CD4-positive, alpha-beta memory T cell (primary cell): ENCODE measurements around the gene FHIT. TPM values are rescaled to one million over a fixed set of nuclear protein-coding genes. Genes with fewer than 3 reads are reported as not detected.

Experiments used
- CTCF ChIA-PET: fragments of 350-600 bp; sonication (Branson Sonifier 250); formaldehyde crosslinking; loops from one replicate; lab custom pipeline; 2021; ENCODE audit warnings: inconsistent platforms; ENCODE audit not compliant: partially characterized antibody; lab: Charles Lee
- POLR2A ChIA-PET: fragments of 350-600 bp; sonication (Branson Sonifier 250); formaldehyde crosslinking; loops from one replicate; lab custom pipeline; 2021; ENCODE audit not compliant: partially characterized antibody; lab: Charles Lee
- DNase-seq, 5 donors: peaks; one replicate each; pipeline versions ENCODE4 v3.0.0 to v3.0.0-alpha.2; 2020 to 2022; ENCODE audit warnings: mixed read lengths in 1 of 5
- H3K27ac ChIP-seq: one replicate; pipeline ENCODE4 v1.7.0; 2013; ENCODE audit warnings: low read depth, low read length
- H3K27me3 ChIP-seq: 2 replicates; pipeline ENCODE4 v1.7.0; 2013; ENCODE audit warnings: mild to moderate bottlenecking, low read length, moderate library complexity; ENCODE audit not compliant: insufficient read depth
- H3K36me3 ChIP-seq: 2 replicates; pipeline ENCODE4 v1.7.0; 2013; ENCODE audit warnings: mild to moderate bottlenecking, low read length, moderate library complexity; ENCODE audit not compliant: insufficient read depth
- H3K4me1 ChIP-seq: 2 replicates; pipeline ENCODE4 v1.7.0; 2013; ENCODE audit warnings: mild to moderate bottlenecking, low read length, moderate library complexity; ENCODE audit not compliant: insufficient read depth
- H3K4me3 ChIP-seq, 2 donors: one replicate each; pipeline ENCODE4 v1.7.0; 2013; ENCODE audit warnings: low read length in 2 of 2, mild to moderate bottlenecking in 1 of 2
- H3K9me3 ChIP-seq, 2 donors: one replicate each; pipeline ENCODE4 v1.7.0; 2013; ENCODE audit warnings: low read length in 2 of 2, control low read depth in 1 of 2; ENCODE audit not compliant: control insufficient read depth in 1 of 2
- H3K27ac Mint-ChIP-seq, 7 donors: one replicate each; pipeline ENCODE4 v1.8.0; 2020 to 2021; ENCODE audit warnings: mixed read lengths in 7 of 7, mild to moderate bottlenecking in 6 of 7, inconsistent platforms in 3 of 7, moderate library complexity in 3 of 7
- H3K27me3 Mint-ChIP-seq, 2 donors: one replicate each; pipeline ENCODE4 v1.8.0; 2020 to 2021; ENCODE audit warnings: mixed read lengths in 2 of 2
- H3K36me3 Mint-ChIP-seq, 2 donors: one replicate each; pipeline ENCODE4 v1.8.0; 2020 to 2021; ENCODE audit warnings: mixed read lengths in 2 of 2, inconsistent platforms in 1 of 2, mild to moderate bottlenecking in 1 of 2
- H3K4me1 Mint-ChIP-seq, 4 donors: one replicate each; pipeline ENCODE4 v1.8.0; 2020 to 2021; ENCODE audit warnings: mixed read lengths in 4 of 4, mild to moderate bottlenecking in 1 of 4
- H3K4me3 Mint-ChIP-seq, 8 donors: one replicate each; pipeline ENCODE4 v1.8.0; 2020 to 2021; ENCODE audit warnings: mixed read lengths in 8 of 8, mild to moderate bottlenecking in 7 of 8, moderate library complexity in 6 of 8, inconsistent platforms in 3 of 8
- H3K9me3 Mint-ChIP-seq, 8 donors: one replicate each; pipeline ENCODE4 v1.8.0; 2020 to 2021; ENCODE audit warnings: mixed read lengths in 8 of 8, mild to moderate bottlenecking in 5 of 8, inconsistent platforms in 3 of 8, moderate library complexity in 1 of 8
- intact Hi-C: fragments of 100-400 bp; cut with micrococcal nuclease; formaldehyde crosslinking; loops from one replicate; pipeline ENCODE4 v1.15.1; 2023
- polyA plus RNA-seq, 2 donors: library from polyadenylated mRNA; unstranded; fragments of 300-500 nt; fragmentation: Illumina TruSeq; gene quantifications; one replicate each; pipeline ENCODE4 v1.2.3, GENCODE V29; 2021
- total RNA-seq, 2 experiments: library from RNA; stranded (reverse); gene quantifications; one replicate each; pipeline ENCODE4 v1.2.3, GENCODE V29; 2021

The FHIT gene
- total and polyA plus RNA-seq, 4 experiments from 2014 or later: 8.5 to 58.7 (median 33.2) TPM

DNA sequence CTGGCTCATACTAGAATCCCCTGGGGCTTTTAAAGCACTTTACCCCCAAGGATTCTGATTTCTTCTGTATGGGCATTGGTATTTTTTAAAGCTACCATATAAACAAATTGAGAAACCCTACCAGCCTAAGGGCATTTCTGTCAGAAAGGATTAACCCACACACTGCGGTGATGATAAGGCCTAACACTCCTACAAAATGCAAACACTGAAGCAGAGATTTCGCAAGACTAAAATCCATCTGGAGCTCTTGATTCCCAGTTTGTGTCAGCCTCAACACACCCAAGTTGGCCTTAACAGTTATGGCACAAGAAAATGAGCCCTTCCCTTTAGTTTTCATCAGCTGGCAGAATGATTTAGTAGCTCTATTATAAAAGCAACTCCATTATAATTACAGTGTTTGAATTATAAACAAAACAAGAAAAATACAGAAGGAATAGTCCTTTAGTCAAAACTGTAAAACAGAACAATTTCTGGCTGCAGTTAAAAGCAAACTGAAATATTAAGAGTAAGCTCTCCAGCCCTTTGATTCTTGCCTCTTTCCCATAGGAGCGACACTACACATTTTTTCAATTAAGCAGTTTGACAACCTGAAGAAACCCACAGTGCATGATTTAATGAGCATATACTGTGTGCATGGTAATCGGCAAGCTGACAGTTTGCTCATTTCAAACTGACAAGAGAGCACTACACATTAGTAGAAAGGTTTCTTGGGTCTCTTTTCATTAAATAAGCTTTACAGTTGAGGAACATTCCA, 441.2 kb downstream of the FHIT start:
- H3K27me3 ChIP-seq: no peaks in the 10 kb centered on the region
- Mint-ChIP-seq H3K36me3 (no peaks in the 10 kb centered on the region), H3K9me3 (peaks cover 0 to 2% (median 0%) of the 10 kb centered on the region in 8 donors), H3K27ac (no peak overlapping the region), H3K4me1 (no peaks in the 10 kb centered on the region), H3K27me3 (no peaks in the 10 kb centered on the region), H3K4me3 (no peak overlapping the region)
- intact Hi-C loops: no loop called here
- no peak overlapping the region for H3K27ac ChIP-seq
- ChIA-PET POLR2A (no interaction called here), CTCF (no interaction called here)
- no peaks in the 10 kb centered on the region for H3K36me3 ChIP-seq
- no peak overlapping the region for H3K4me3 ChIP-seq
- no peak for DNase-seq
- no peaks in the 10 kb centered on the region for H3K9me3 ChIP-seq
- H3K4me1 ChIP-seq: no peaks in the 10 kb centered on the region

DNA sequence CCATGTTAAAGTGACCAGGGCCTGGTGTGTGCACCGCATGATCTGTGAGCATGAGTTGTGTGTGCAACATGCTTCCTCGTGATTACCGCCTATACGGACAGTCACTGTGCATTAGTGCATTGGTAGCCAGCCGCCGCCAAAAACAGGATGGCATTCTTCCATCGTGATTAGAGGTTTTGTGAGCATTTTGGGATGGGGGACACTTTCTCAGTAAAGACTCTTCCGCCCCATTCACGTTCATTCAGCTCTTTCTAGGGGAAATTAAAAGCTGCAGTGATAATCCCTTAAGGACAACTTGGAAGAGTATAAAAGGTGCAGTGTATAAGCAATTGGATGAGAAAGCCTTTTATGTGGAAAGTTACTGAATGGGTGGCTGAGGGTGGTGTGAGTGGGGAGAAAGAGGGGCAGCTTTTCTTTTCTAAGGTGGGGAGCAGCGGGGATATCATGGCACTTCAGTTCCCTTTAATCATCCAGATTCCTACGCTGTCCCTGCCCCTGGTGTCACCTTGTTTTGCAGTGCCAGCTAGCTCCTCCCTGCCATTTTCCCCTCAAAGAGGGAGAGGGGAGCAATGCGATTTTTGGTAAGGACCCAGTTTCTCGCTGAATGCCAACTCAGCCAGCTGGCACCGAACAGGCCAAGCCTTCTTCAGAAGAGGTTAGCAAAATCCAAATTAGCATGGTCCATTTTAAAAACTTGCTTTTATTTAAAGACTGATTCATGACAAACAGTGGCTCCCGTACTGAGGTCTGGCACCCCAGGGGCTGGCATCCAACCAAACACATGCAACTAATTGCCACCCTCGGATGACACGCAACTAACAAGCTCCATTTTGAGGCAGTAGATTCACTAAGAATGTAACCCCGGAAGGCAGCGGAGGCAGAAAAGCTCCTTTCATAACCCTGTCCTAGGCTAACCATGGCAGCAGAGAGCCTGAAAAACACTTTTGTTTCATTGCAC, 447.8 kb downstream of the FHIT start:
- H3K9me3 Mint-ChIP-seq: peaks cover 0 to 4% (median 0%) of the 10 kb centered on the region in 8 donors
- intact Hi-C loops: no loop called here
- no peaks in the 10 kb centered on the region for H3K27me3 ChIP-seq
- no peaks in the 10 kb centered on the region for H3K4me1 Mint-ChIP-seq
- DNase-seq: no peak
- H3K36me3 ChIP-seq: no peaks in the 10 kb centered on the region
- H3K4me3 Mint-ChIP-seq: no peak overlapping the region
- CTCF ChIA-PET: no interaction called here
- no peaks in the 10 kb centered on the region for H3K4me1 ChIP-seq
- no peak overlapping the region for H3K27ac Mint-ChIP-seq
- no peaks in the 10 kb centered on the region for H3K36me3 Mint-ChIP-seq
- no peak overlapping the region for H3K27ac ChIP-seq
- H3K4me3 ChIP-seq: no peak overlapping the region
- no peaks in the 10 kb centered on the region for H3K27me3 Mint-ChIP-seq
- POLR2A ChIA-PET: no interaction called here
- no peaks in the 10 kb centered on the region for H3K9me3 ChIP-seq

DNA sequence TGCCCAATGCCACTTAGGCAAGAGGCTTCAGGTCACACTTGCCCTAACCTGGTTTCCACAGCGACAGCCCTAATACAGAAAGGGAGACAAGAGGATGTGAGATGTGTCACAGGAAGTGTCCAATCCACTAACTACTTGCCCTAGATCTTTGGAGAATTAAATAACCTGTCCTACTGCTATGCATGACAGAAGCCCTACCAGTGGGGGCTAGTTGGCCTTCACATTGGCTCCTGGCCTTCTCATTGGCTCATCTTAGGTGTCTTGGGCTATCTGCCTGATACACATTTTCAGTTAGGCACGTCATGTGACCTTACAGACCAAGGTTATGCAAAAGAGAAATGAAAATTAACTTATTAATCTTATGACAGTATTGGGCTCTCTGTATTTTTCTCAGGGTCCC, 449.9 kb downstream of the FHIT start:
- Mint-ChIP-seq H3K4me1 (no peaks in the 10 kb centered on the region), H3K27ac (no peak overlapping the region), H3K9me3 (peaks cover 0 to 4% (median 0%) of the 10 kb centered on the region in 8 donors), H3K27me3 (no peaks in the 10 kb centered on the region), H3K36me3 (no peaks in the 10 kb centered on the region), H3K4me3 (no peak overlapping the region)
- ChIA-PET CTCF (no interaction called here), POLR2A (no interaction called here)
- no peak overlapping the region for H3K4me3 ChIP-seq
- no peaks in the 10 kb centered on the region for H3K9me3 ChIP-seq
- intact Hi-C loops: no loop called here
- H3K4me1 ChIP-seq: no peaks in the 10 kb centered on the region
- H3K27ac ChIP-seq: no peak overlapping the region
- no peak for DNase-seq
- H3K36me3 ChIP-seq: no peaks in the 10 kb centered on the region
- no peaks in the 10 kb centered on the region for H3K27me3 ChIP-seq

DNA sequence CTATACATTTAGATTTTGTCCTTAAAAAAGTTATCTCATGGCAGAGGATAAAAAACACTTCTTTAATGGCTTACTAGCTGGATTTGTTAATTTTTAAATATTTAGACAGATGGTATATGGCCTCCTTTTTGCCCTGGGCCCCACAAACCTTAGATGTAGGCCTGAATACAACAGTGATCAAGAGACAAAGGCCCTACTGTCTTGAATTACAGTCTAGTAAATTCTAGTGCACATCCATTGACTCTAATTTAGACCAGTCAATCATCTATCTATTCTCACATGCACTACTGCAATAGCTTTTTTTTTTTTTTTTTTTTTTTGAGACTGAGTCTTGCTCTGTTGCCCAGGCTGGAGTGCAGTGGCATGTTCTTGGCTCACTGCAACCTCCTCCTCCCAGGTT, 452.8 kb downstream of the FHIT start:
- Histone ChIP-seq H3K27me3 (no peaks in the 10 kb centered on the region), H3K9me3 (no peaks in the 10 kb centered on the region), H3K4me1 (no peaks in the 10 kb centered on the region), H3K36me3 (no peaks in the 10 kb centered on the region), H3K4me3 (no peak overlapping the region), H3K27ac (no peak overlapping the region)
- Mint-ChIP-seq H3K27me3 (no peaks in the 10 kb centered on the region), H3K36me3 (no peaks in the 10 kb centered on the region), H3K27ac (no peak overlapping the region), H3K4me1 (no peaks in the 10 kb centered on the region), H3K9me3 (peaks cover 0 to 4% (median 0%) of the 10 kb centered on the region in 8 donors), H3K4me3 (no peak overlapping the region)
- ChIA-PET CTCF (interaction anchor here (0.6 kb wide), 1 partner anchor 11 kb away, joined by 3 read pairs; no protein-coding TSS in a partner anchor), POLR2A (no interaction called here)
- intact Hi-C loops: no loop called here
- DNase-seq: no peak

DNA sequence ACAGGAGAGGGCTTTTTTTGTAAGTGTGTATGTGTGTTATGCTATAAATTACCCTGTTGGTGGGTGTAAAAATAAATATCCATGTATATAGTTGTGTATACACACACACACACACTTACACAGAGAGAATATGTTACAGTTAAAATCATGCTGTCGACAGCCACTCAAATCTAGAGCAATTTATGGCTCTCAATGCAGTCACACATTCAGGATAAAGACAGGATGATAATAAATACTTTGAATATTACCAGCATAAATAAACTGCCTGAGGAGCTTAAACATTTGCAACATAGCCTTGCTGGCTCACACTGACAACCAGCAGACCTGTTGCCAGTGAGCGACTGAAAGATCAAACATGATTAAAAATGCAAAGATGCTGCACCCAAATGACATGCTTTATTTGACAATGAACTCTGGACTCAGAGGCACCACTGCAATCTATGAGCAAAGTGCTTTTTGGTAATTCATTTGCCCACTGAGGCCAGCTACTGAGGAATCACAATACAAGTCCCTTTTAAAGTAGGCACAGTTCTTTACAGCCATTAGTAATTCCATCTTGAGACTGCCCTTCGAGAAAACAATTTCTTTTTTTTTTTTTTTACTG, 458.9 kb downstream of the FHIT start:
- H3K36me3 Mint-ChIP-seq: no peaks in the 10 kb centered on the region
- H3K4me1 ChIP-seq: no peaks in the 10 kb centered on the region
- no peaks in the 10 kb centered on the region for H3K9me3 Mint-ChIP-seq
- no peak overlapping the region for H3K4me3 ChIP-seq
- H3K9me3 ChIP-seq: no peaks in the 10 kb centered on the region
- no peak overlapping the region for H3K27ac Mint-ChIP-seq
- no peaks in the 10 kb centered on the region for H3K4me1 Mint-ChIP-seq
- H3K27ac ChIP-seq: no peak overlapping the region
- H3K4me3 Mint-ChIP-seq: no peak overlapping the region
- no peaks in the 10 kb centered on the region for H3K27me3 ChIP-seq
- intact Hi-C loops: no loop called here
- no peaks in the 10 kb centered on the region for H3K36me3 ChIP-seq
- POLR2A ChIA-PET: no interaction called here
- CTCF ChIA-PET: no interaction called here
- no peak for DNase-seq
- no peaks in the 10 kb centered on the region for H3K27me3 Mint-ChIP-seq

DNA sequence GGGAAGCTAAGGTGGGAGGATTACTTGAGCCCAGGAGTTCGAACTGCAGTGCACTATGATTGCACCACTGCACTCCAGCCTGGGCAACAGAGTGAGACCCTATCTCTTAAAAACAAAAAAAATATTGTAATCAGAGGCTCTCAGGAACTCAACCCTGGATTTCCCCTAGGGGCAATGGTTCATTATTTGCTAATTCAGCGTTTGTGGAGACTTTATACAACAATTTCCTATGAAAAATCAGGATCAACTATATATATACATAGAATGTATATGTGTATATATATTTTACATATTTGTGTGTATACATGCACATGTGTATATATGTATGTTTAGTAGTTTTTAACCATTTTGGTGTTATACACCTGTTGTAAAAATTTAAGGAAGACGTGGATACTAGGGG, 463.1 kb downstream of the FHIT start:
- POLR2A ChIA-PET: no interaction called here
- intact Hi-C loops: no loop called here
- H3K36me3 ChIP-seq: no peaks in the 10 kb centered on the region

DNA sequence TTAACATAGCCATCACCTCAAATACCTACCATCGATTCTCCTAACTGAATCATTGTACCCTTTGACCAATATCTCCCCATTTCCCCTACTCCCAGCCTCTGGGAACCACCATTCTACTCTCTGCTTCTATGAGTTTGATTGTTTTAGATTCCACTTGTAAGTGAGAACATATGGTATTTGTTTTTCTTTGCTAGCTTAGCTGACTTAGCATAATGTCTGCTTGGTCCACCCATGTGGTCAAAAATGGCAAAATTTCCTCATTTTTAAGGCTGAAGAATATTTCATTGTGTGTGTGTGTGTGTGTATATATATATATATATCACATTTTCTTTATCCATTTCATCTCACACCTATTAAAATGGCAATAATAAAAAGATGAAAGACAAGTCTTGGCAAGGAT, 469.3 kb downstream of the FHIT start:
- Histone ChIP-seq H3K4me3 (no peak overlapping the region), H3K27me3 (no peaks in the 10 kb centered on the region), H3K9me3 (no peaks in the 10 kb centered on the region), H3K4me1 (no peaks in the 10 kb centered on the region), H3K36me3 (no peaks in the 10 kb centered on the region), H3K27ac (no peak overlapping the region)
- peaks cover 0 to 1% of the 10 kb centered on the region in 2 donors for H3K27me3 Mint-ChIP-seq
- H3K9me3 Mint-ChIP-seq: peaks cover 0 to 19% (median 7%) of the 10 kb centered on the region in 8 donors
- H3K36me3 Mint-ChIP-seq: no peaks in the 10 kb centered on the region
- H3K27ac Mint-ChIP-seq: no peak overlapping the region
- intact Hi-C loops: no loop called here
- H3K4me3 Mint-ChIP-seq: no peak overlapping the region
- no peaks in the 10 kb centered on the region for H3K4me1 Mint-ChIP-seq
- POLR2A ChIA-PET: no interaction called here
- CTCF ChIA-PET: no interaction called here
- DNase-seq: no peak

More for the DNA sequence above, 463.1 kb downstream of the FHIT start:
- Histone ChIP-seq H3K4me3 (no peak overlapping the region), H3K27me3 (no peaks in the 10 kb centered on the region), H3K4me1 (no peaks in the 10 kb centered on the region), H3K9me3 (no peaks in the 10 kb centered on the region), H3K27ac (no peak overlapping the region)
- Mint-ChIP-seq H3K27me3 (peaks cover 0 to 1% of the 10 kb centered on the region in 2 donors), H3K4me3 (no peak overlapping the region), H3K4me1 (no peaks in the 10 kb centered on the region), H3K9me3 (peaks cover 0 to 7% (median 2%) of the 10 kb centered on the region in 8 donors), H3K27ac (no peak overlapping the region), H3K36me3 (no peaks in the 10 kb centered on the region)
- DNase-seq: no peak
- CTCF ChIA-PET: no interaction called here
